Psoas muscle (tissue), 8 donors: Measurements from ENCODE around the gene RAB4A. TPM values are rescaled to one million over a fixed set of nuclear protein-coding genes. Genes with fewer than 3 reads are reported as not detected.

Experiments
- ATAC-seq, 4 donors: fragments of 200-7000 bp; cut with Tn5 transposase; one replicate each; pipeline ENCODE4 v1.9.1; 2020; ENCODE audit warnings: moderate library complexity in 3 of 4, mild to moderate bottlenecking in 2 of 4
- DNase-seq, 2 donors: peaks; one replicate each; pipeline ENCODE4 v3.0.0-alpha.2; 2020
- H3K27ac ChIP-seq: fragments of 200-600 bp; one replicate; pipeline ENCODE4 v1.8.0; 2022
- H3K27me3 ChIP-seq, 3 donors: fragments of 200-600 bp in 1 of 3; one replicate each; pipeline versions ENCODE4 v1.6.1 to v1.8.0; 2013 to 2022; ENCODE audit warnings: low read length in 2 of 3, mild to moderate bottlenecking in 2 of 3, moderate library complexity in 1 of 3; ENCODE audit not compliant: insufficient read depth in 3 of 3
- H3K36me3 ChIP-seq, 2 donors: fragments of 200-600 bp in 1 of 2; one replicate each; pipeline versions ENCODE4 v1.6.1 to v1.8.0; 2013 to 2022; ENCODE audit warnings: low read depth in 1 of 2, mild to moderate bottlenecking in 1 of 2, moderate library complexity in 1 of 2; ENCODE audit not compliant: insufficient read depth in 1 of 2
- H3K4me1 ChIP-seq: fragments of 200-600 bp; one replicate; pipeline ENCODE4 v1.8.0; 2022
- H3K4me3 ChIP-seq: fragments of 200-600 bp; one replicate; pipeline ENCODE4 v1.8.0; 2022; ENCODE audit warnings: mild to moderate bottlenecking
- H3K9me3 ChIP-seq: fragments of 200-600 bp; one replicate; pipeline ENCODE4 v1.8.0; 2022
- CTCF ChIP-seq: fragments of 200-600 bp; IDR thresholded peaks from one replicate; pipeline ENCODE4 v1.8.0; 2022; ENCODE audit warnings: antibody characterized with exemption
- WGBS, 3 donors: extraction: QIAGEN DNeasy Blood & Tissue Kit; methylation state at CpG; one replicate each; pipeline versions ENCODE4 v1.1.6 to v1.1.7; 2013; 5-methylcytosine and 5-hydroxymethylcytosine counted together
- intact Hi-C, 2 donors: fragments of 100-400 bp; cut with DNase I; formaldehyde crosslinking; loops; one replicate each; pipeline versions ENCODE4 v1.11.0 to v1.14.2; 2022
- long read RNA-seq, 2 donors: library from polyadenylated mRNA; unstranded; transcript quantifications; one replicate each; pipeline ENCODE4 v2.0.0, GENCODE V29; 2021
- polyA plus RNA-seq, 3 donors: library from polyadenylated mRNA; stranded (reverse); fragments of 200-250 nt; gene quantifications; one replicate each; pipeline ENCODE4 v1.2.3, GENCODE V29; 2013
- total RNA-seq, 4 donors: library from RNA; stranded (reverse); fragmentation: NEBNext Ultra II Directional in 2 of 4; extraction: Animal tissue kit (Norgen Biotek cat#: 25700) in 2 of 4; gene quantifications; one replicate each; pipeline versions ENCODE4 v1.2.1 to v1.2.4, GENCODE V29; 2021 to 2023
- donor health status: healthy with polysubstance abuse.
- donor health status: DM: no; HTN: no; CAD: no; lungs with moderate emphysema.
- donor health status: Bipolar disorder and iron deficiency.
- donor health status: healthy.
- donor health status: DM: yes; HTN: yes; CAD: no.
- donor health status: DM: no; HTN: no; CAD: no.
- donor health status: DM: no; HTN: no; CAD: no.
- donor health status: DM: yes; HTN: yes; CAD: no.

RAB4A gene, protein sequence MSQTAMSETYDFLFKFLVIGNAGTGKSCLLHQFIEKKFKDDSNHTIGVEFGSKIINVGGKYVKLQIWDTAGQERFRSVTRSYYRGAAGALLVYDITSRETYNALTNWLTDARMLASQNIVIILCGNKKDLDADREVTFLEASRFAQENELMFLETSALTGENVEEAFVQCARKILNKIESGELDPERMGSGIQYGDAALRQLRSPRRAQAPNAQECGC
- total RNA-seq = 10 to 100 TPM; 44.2 to 67.4 (median 54.3) TPM
- polyA plus RNA-seq = 10 to 100 TPM; 25.2 to 57.6 (median 31.0) TPM
- long read RNA-seq, donor 1, transcript RAB4A-201 (8 exons, 2,966 nt) = major isoform, 15 of 23 reads
- long read RNA-seq, donor 1, partial matches to known transcripts = 1 of 23 reads
- long read RNA-seq, donor 1, other reads (novel, unspliced or antisense) = 6 of 23 reads
- long read RNA-seq, donor 2, transcript RAB4A-201 (8 exons, 2,966 nt) = major isoform, 31 of 64 reads
- long read RNA-seq, donor 2, partial matches to known transcripts = 6 of 64 reads
- long read RNA-seq, donor 2, other reads (novel, unspliced or antisense) = 22 of 64 reads

- Histone ChIP-seq H3K4me3 (peak within 1 kb of the TSS; percentile 79), H3K4me1 (peaks cover 46% of the 10 kb centered on the region)
Observed at GRCh38 chr1:229270547-229271447, at the start of gene RAB4A. RAB4A (plus strand) TSS chr1:229271111; CDS start chr1:229271340, 229 bp downstream.

DNA sequence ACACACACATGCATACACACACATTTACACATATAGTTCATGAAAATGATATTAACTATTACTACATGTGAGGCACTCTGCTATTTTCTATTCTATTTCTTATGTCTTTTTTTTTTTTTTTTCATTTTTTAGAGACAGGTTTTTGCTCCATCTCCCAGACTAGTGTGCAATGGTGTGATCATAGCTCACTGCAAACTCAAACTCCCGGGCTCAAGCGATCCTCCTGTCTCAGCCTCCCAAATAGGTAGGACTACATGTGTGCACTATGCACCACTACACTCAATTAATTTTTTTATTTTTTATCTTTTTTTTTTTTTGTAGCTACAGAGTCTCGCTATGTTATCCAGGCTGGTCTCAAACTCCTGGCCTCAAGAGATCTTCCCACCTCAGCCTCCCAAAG, 48.8 kb upstream of the RAB4A start:
- 97 to 99% (median 98%) methylated on average over 3 of the region's 3 CpGs for WGBS, 3 donors
- DNase-seq = no peak
- intact Hi-C loops = loop anchor here in 1 of 2 donors (10.0 kb wide), 1 partner anchor 527 kb away; no protein-coding TSS in a partner anchor
- H3K9me3 ChIP-seq = no peaks in the 10 kb centered on the region
- no peaks in the 10 kb centered on the region for H3K36me3 ChIP-seq
- H3K4me3 ChIP-seq = no peak overlapping the region
- no peaks in the 10 kb centered on the region for H3K4me1 ChIP-seq
- no peak for ATAC-seq
- H3K27me3 ChIP-seq = peaks cover 0 to 4% (median 0%) of the 10 kb centered on the region in 3 donors
- TF ChIP-seq CTCF = no peak
- H3K27ac ChIP-seq = no peak overlapping the region

More at GRCh38 chr1:229270547-229271447, at the start of gene RAB4A:
- intact Hi-C loops = loop anchor here in 1 of 2 donors (5.0 kb wide), 1 partner anchor 67 kb away; no protein-coding TSS in a partner anchor
- Histone ChIP-seq H3K27me3 (no peaks in the 10 kb centered on the region), H3K9me3 (peaks cover 3% of the 10 kb centered on the region), H3K27ac (peak within 1 kb of the TSS; percentile 77), H3K36me3 (no peaks in the 10 kb centered on the region)
- 7 to 9% (median 8%) methylated on average over 76 to 95 of the region's 95 CpGs for WGBS, 3 donors
- peak; percentile 94 to 96 (median 96) for ATAC-seq
- TF ChIP-seq CTCF = no peak
- peak; percentile 90 to 94 for DNase-seq

DNA sequence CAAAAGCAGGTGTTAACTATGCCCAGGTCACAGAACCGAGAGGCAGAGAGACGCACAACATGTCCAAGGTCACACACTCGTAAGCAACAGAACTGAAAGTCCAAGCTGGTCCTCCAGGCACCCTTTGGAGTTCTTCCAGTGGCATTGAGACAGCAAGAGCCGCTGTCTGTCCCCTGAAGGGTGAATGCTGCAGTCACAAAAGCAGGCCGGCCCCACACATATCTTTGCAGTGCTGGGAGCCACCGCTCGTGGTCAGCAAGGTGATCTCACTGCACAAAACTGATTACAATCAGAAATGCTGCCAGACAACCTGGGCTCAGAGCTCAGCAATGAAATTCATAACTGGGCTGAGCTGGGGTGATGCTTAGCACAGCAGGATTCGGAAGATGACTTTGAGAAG, 47.4 kb upstream of the RAB4A start:
- TF ChIP-seq CTCF = no peak
- Histone ChIP-seq H3K4me3 (no peak overlapping the region), H3K27ac (no peak overlapping the region), H3K36me3 (no peaks in the 10 kb centered on the region), H3K9me3 (no peaks in the 10 kb centered on the region), H3K27me3 (peaks cover 0 to 4% (median 0%) of the 10 kb centered on the region in 3 donors), H3K4me1 (no peaks in the 10 kb centered on the region)
- intact Hi-C loops = loop anchor here in 1 of 2 donors (10.0 kb wide), 1 partner anchor 529 kb away; no protein-coding TSS in a partner anchor
- DNase-seq (no peak), ATAC-seq (peak in 3 of 4 donors; percentile 53 to 68 (median 63))
- 36 to 50% (median 36%) methylated on average over 8 of the region's 8 CpGs for WGBS, 3 donors

- Histone ChIP-seq H3K4me1 (no peaks in the 10 kb centered on the region), H3K27me3 (peaks cover 0 to 4% (median 0%) of the 10 kb centered on the region in 3 donors), H3K4me3 (no peak overlapping the region), H3K27ac (no peak overlapping the region), H3K36me3 (no peaks in the 10 kb centered on the region), H3K9me3 (no peaks in the 10 kb centered on the region)
- intact Hi-C loops = loop anchor here in 1 of 2 donors (10.0 kb wide), 1 partner anchor 530 kb away; no protein-coding TSS in a partner anchor
- 53 to 72% (median 67%) methylated on average over 2 of the region's 2 CpGs for WGBS, 3 donors
- ATAC-seq (peak in 3 of 4 donors; percentile 53 to 70 (median 70)), DNase-seq (no peak)
- TF ChIP-seq CTCF = no peak
Observed at GRCh38 chr1:229224308-229224707, 46.6 kb upstream of the RAB4A start.
